GM12891 (cell line): Measurements from ENCODE around the gene SPRED3.

Experiments
- POLR2A ChIP-seq: IDR thresholded peaks from 2 replicates; pipeline ENCODE4 v1.6.1; 2011; ENCODE audit warnings: low read depth, low read length, control low read depth
- POLR2AphosphoS5 ChIP-seq: IDR thresholded peaks from 2 replicates; pipeline ENCODE4 v1.6.1; 2011; ENCODE audit warnings: low read depth, low read length, control low read depth
- TAF1 ChIP-seq: IDR thresholded peaks from 2 replicates; pipeline ENCODE4 v1.6.1; 2011; ENCODE audit warnings: low read depth, low read length, control low read depth

GRCh38 chr19:38402623-38402966 is 14.1 kb downstream of the SPRED3 start:
- TF ChIP-seq POLR2AphosphoS5 (no peak), TAF1 (no peak), POLR2A (no peak)
